GM18505 (cell line): ENCODE results near the gene ISYNA1.

Experiments used
- ATAC-seq: cut with Tn5 transposase; IDR thresholded peaks from one replicate; pipeline ENCODE4 v1.9.1; 2021; ENCODE audit not compliant: unreplicated experiment
- POLR2A ChIP-seq: IDR thresholded peaks from 4 replicates; pipeline ENCODE4 v1.6.1; 2011; ENCODE audit warnings: borderline replicate concordance; ENCODE audit not compliant: insufficient read depth, insufficient read length; ENCODE audit errors: extremely low read depth

Gene ISYNA1

DNA sequence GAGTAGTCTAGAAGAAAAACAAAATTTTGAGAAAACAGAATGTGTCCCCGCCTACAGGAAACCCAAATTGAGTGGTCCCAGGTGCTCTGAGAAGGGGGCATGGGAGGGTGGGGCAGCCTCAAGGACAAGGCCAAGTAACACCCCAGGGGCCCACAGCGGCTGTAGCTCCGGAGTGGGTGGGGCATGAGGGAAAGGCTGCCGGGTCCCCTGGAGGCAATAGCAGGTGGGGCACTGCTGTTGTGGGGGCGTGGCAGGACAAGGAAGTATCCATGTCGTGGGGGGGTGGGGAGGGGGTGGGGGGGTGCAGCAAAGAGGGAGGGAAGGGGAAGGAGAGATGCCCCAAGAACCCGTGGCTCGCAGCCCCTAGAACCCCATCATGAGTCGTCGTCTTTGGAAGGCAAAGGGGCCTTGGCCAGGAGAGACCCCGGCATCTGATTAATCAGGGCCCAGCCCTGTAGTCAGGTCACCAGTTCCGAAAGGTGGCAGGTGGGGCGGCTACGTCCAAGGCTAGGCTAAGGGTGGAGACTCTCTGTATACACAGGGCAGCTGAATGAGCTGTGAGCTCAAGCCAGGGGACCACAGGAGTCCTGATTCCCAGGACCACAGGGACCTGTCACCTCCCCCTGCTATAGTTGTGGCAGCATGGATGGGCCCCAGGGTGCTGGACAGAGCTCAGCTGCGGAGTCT lies 7.5 kb upstream of the ISYNA1 start:
- no peak for TF ChIP-seq POLR2A

DNA sequence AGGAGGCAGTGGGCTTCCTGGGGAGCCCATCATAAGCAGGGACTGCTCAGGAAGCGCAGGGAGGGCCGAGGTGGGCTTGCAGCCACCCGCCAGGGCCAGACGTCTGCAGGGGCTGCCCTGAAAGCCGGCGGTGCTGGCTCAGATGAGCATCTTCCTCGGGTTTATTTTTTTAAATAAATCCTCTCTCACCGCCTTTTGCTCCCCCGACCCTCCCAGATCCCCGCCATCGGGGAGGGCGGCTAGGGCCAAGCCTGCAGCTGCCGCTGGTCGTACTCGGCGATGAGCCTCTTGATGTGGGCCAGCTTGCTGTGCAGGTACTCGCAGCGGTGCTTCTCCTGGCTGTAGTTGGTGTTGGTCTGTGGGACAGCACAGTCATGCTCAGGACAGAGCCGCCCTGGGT lies 6.6 kb upstream of the ISYNA1 start:
- no peak for ATAC-seq
- TF ChIP-seq POLR2A, result no peak

More for the DNA sequence above, 7.5 kb upstream of the ISYNA1 start:
- ATAC-seq, result no peak

DNA sequence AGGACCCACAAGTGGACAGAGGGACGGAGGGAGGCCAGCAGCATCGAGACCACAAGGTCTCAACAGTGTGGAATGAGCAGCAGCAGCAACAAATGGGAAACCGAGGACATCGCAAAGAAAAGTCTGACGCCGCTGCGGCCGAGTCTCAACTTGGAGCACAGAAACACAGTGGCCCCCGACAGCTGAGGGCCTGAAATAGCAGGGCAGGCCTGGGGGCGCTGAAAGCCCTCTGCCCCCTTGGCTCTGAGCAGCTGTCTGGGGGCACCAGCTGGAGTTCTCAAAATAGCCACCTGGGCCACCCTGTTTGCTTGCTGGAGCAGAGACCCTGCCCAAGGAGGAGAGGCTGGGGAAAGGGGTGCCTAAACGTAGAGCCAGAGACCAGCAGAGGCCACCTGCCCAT lies 5.9 kb upstream of the ISYNA1 start:
- no peak for ATAC-seq
- TF ChIP-seq POLR2A, result no peak

DNA sequence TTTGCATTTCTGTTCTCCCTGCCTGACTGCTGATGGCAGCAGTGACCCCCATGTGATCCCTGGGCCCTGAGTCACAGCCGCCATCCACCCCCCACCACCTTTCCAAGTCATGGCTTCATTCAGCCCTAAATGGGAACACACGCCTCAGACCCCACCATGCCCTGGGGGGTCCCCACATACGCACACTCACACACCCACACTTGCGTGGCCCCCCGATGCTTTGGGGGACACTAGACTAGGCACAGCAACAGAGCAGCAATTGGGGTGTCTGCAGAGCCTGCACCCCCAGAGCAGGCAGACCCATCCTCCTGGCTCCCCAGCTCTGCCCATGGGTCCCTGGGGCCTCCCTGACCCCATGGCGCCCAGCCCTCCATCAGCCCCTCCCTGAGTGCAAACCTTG lies 5.5 kb upstream of the ISYNA1 start:
- TF ChIP-seq POLR2A, result no peak

DNA sequence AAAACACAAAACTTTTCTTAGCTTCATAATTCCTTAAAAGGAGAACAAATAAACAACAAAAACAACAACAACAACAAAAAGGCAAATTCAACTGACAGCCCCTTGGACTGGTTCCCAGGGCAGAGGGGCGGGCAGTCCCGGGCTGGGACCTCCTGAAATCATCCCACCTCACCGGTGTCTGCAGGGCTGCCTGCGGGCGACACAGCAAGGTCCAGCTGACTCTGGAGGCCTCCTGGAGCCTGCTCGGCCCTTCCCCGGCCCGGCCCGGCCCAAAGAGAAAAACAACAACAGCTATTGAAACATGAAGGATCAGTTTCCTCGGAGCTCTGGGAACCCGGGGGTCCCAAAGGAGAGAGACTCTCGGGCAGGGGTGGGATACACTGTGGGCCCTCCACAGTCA lies 5.0 kb upstream of the ISYNA1 start:
- ATAC-seq, result no peak
- TF ChIP-seq POLR2A, result no peak

More for the DNA sequence above, 5.5 kb upstream of the ISYNA1 start:
- no peak for ATAC-seq

DNA sequence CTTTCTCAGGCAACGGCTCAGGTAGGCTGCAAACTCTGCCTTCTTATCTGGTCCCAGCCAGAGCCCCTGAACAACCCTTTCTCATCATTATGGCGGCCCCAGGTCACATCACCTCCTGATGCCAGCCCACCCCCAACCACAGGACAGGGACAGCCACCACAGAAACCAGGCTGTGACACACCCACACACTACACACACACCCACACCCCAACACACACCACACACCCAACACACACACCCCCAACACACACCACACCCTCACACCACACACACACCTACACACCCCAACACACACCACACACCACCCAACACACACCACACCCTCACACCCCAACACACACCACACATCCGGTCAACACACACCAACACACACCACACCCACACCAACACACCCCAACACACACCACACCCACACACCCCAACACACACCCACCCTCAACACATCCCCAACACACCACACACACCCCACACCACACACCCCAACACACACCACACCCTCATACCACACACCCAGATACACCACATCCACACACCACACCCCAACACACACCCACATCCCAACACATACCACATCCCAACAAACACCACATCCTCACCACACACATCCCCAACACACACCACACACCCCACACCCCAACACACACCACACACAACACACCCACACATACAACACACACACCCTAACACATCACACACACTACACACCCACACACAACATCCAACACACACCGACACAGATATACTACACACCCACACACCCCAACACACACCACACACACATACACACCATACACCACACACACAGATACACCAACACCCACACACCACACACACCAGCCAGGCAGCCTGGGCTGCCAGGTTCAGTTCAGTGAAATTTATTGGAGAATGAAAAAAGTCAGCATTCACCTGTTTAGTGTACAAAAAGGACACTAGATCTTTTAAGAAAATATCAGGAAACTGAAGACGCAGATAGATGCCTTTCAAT lies 4.2 kb upstream of the ISYNA1 start:
- no peak for ATAC-seq
- TF ChIP-seq POLR2A, result no peak

DNA sequence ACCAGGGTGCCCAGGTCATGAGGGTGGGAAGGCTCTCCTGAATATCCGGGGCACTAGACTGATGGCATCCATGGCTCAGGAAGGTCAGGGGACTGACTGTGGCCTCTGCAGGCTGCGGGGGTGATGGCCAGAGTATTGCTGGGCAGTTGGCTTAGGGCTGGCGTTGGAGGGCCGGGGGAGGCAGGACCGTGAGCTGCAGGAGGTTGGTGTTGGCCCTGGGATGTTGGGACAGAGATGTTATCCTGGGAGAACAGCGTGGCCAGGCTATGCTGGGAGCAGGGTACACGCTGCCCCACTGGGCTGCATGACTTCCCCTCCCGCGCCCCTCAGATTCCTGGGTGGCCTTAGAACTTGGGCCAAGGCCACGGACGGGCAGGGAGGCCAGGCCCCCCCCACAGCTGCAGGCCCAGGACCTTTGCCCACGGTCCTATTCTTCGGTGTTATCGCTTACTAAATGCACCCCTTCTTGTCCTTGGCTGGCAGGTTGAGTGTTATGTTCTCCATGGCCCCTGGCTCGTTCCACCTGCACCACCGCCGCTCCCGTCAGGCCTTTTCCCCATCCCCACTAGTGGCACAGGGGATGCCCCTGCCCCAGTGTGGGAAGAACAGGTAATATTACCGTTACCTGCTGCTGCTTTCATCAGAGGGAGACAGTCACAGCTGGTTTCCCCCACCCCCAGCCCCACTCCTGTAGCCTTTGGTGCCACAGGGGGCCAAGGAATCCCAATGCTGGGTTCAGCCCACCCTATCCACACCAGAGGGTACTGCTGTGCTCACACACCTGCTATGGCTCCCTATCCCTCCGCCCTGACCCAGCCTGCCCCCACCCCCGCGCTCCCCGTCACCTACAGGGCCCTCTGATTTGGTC lies 3.2 kb upstream of the ISYNA1 start:
- peak; percentile 4 for TF ChIP-seq POLR2A
- no peak for ATAC-seq

DNA sequence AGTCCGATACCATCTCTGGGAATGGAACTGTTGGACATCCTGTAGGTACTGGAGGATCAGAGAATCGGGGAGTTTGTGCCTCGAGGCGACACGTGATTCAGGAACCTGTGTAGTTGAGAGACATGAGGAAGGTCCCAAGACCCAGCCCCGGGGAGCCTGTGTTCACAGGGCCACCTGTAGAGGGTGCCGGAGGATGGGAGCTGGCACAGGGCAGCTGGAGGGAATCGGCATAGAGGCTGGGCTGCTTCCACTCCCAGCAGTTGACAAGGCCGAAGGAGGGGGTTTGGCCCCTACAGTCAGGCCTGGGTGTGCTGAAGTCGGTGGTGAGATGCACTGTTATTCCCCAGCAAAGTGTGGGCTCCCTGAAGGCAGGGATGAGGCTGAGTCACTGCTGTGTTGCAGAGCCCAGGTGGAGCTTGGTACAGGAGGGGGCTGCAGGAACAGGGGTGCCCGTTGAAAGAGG lies 2.5 kb upstream of the ISYNA1 start:
- ATAC-seq, result no peak
- TF ChIP-seq POLR2A, result no peak

DNA sequence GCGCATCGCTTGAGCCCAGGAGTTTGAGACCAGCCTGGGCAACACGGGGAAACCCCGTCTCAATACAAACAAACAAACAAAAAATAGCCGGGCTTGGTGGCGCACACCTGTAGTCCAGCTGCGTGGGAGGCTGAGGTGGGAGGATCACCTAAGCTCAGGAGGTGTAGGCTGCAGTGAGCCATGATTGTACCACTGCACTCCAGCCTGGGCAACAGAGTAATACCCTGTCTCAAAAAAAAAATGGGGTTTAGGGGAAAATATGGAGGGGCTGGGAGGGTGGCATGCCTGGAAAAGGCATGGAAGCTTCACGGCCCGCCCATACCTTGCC lies 1.9 kb upstream of the ISYNA1 start:
- TF ChIP-seq POLR2A, result no peak
- no peak for ATAC-seq

DNA sequence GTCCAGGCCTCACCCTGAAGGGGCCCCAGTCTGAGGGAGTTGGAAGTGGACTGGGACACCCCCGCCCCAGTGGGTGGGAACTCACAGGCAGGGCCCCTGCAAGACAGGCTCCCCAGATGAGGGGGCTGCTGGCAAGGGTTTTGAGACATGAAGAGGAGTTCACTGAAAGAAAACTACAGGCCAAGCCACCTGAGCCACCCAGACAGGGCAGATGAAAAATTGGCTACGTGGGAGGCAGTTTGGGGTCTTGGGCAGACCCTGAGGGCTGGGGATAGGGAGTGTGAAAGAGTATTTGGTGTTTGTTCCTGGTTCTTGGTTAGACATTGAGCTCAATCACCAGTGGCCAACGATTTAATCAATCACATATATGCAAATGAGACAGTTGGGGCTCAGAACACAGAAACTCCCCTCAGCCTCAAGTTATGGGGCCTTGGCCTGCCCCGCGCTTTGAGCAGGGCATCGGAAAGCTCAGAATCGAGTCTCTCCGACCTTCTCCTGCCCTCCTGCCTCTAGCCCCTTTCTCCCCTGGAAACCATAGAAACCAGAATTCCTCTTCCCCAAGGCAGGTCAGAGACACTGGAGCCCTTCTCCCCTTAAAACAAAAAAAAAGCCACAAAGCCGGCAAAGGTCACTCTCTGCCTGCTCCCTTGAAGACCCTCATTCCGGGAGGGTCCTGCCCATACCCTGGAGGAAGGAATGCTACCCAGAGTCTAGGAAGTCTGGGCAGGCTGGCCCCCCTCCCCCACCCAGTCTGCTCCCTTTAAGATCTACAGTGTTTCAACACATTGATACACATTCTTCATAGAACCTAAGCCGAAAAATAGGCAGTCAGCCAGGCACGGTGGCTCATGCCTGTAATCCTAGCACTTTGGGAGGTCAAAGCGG lies 1.3 kb upstream of the ISYNA1 start:
- no peak for TF ChIP-seq POLR2A
- ATAC-seq, result no peak

DNA sequence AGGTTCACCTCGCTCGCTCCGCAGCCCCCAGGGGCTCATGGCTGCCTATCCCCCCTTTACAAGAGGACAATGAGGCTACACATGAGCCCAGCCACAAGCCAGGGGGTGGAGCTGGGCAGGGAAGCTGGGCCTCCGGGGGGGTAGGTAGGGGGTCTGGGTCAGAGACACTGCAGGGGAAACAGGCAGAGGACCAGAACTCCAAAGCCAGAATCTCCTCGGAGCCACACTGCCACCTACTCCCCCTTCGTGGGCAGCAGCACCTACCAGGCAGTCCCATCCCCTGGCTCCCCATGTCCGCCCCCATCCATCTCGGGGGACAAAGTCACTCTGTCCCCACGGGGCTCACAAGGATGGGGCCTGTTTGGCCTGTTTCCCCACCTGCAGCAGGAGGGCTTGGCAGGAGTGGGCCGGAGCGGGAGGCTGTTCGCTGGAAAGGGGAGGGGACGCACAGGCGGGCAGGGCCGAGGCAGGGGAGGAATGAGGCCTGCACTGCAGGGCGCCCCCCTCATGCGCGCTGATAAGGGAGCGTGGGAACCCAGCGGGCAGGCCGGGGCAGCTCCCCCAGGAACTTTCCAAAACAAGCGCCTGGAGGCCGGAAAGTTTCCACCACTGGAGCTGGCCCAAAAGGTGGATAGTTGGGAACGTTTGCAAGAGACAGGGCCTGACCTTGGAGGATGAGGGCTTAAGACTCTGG lies 545 bp upstream of the ISYNA1 start:
- no peak for ATAC-seq
- TF ChIP-seq POLR2A, result no peak
